Neural cell (in vitro differentiated cells): Measurements from ENCODE around the gene PPIE. TPM values are rescaled to one million over a fixed set of nuclear protein-coding genes. Genes with fewer than 3 reads are reported as not detected.

Experiments
- H2AFZ ChIP-seq: fragments of 200-600, 300-800 bp; sonication (generic), shearing (Covaris generic); 2 replicates; pipeline ENCODE4 v1.6.0; 2014; ENCODE audit warnings: low read depth, mild to moderate bottlenecking, antibody characterized with exemption, low read length, moderate library complexity
- H3F3A ChIP-seq: fragments of 200-600 bp; shearing (Covaris generic); 2 replicates; pipeline ENCODE4 v1.6.1; 2016; ENCODE audit warnings: mild to moderate bottlenecking, moderate library complexity, mixed read lengths, antibody characterized with exemption, low read length; ENCODE audit not compliant: insufficient read depth, poor library complexity, severe bottlenecking
- H3K27ac ChIP-seq: fragments of 200-600, 300-800 bp; sonication (generic), shearing (Covaris generic); 2 replicates; pipeline ENCODE4 v1.5.1; 2014; ENCODE audit warnings: mild to moderate bottlenecking, low read length, moderate library complexity
- H3K27me3 ChIP-seq: fragments of 300-800, 200-600 bp; sonication (generic), shearing (Covaris generic); 2 replicates; pipeline ENCODE4 v1.6.0; 2014; ENCODE audit warnings: mild to moderate bottlenecking, low read depth, low read length, moderate library complexity; ENCODE audit not compliant: insufficient read depth
- H3K36me3 ChIP-seq: fragments of 300-800, 200-600 bp; sonication (generic), shearing (Covaris generic); 2 replicates; pipeline ENCODE4 v1.5.1; 2014; ENCODE audit warnings: mild to moderate bottlenecking, antibody characterized with exemption, low read length, moderate library complexity; ENCODE audit not compliant: insufficient read depth
- H3K4me2 ChIP-seq: fragments of 300-800, 200-600 bp; sonication (generic), shearing (Covaris generic); 2 replicates; pipeline ENCODE4 v1.6.0; 2014; ENCODE audit warnings: mild to moderate bottlenecking, low read length
- H3K4me3 ChIP-seq: fragments of 300-800, 200-600 bp; sonication (generic), shearing (Covaris generic); 2 replicates; pipeline ENCODE4 v1.5.1; 2014; ENCODE audit warnings: mild to moderate bottlenecking, low read length, moderate library complexity
- H3K79me2 ChIP-seq: fragments of 200-600 bp; shearing (Covaris generic); replicated peaks from 2 replicates; pipeline ENCODE4 v1.6.0; 2014; ENCODE audit warnings: mild to moderate bottlenecking, low read length, moderate library complexity; ENCODE audit not compliant: insufficient read depth
- H3K9ac ChIP-seq: fragments of 300-800, 200-600 bp; sonication (generic), shearing (Covaris generic); 2 replicates; pipeline ENCODE4 v1.6.1; 2016; ENCODE audit warnings: mild to moderate bottlenecking, low read length, mixed read lengths
- H3K9me2 ChIP-seq: fragments of 200-600 bp; shearing (Covaris generic); 2 replicates; pipeline ENCODE4 v1.6.1; 2016; ENCODE audit warnings: mild to moderate bottlenecking, low read length, mixed read lengths; ENCODE audit not compliant: insufficient read depth
- H3K9me3 ChIP-seq: fragments of 200-600, 300-800 bp; sonication (generic), shearing (Covaris generic); 2 replicates; pipeline ENCODE4 v1.6.1; 2016; ENCODE audit warnings: mild to moderate bottlenecking, mixed run types, low read length, moderate library complexity, mixed read lengths
- H4K20me1 ChIP-seq: fragments of 200-600 bp; shearing (Covaris generic); 2 replicates; pipeline ENCODE4 v1.6.1; 2016; ENCODE audit warnings: mild to moderate bottlenecking, mixed run types; ENCODE audit not compliant: insufficient read depth
- EP300 ChIP-seq: fragments of 450-650 bp; conservative IDR thresholded peaks from 2 replicates; pipeline ENCODE4 v1.6.1; 2014; ENCODE audit warnings: antibody characterized with exemption, mild to moderate bottlenecking, moderate library complexity; ENCODE audit not compliant: poor library complexity, severe bottlenecking
- EZH2 ChIP-seq: fragments of 200-600, 300-800 bp; shearing (Covaris generic), sonication (generic); IDR thresholded peaks from 2 replicates; pipeline ENCODE4 v1.6.1; 2014; ENCODE audit warnings: antibody characterized with exemption, low read length, borderline replicate concordance, mild to moderate bottlenecking; ENCODE audit not compliant: insufficient read depth, poor library complexity, severe bottlenecking
- MXI1 ChIP-seq: fragments of 450-650 bp; conservative IDR thresholded peaks from 2 replicates; pipeline ENCODE4 v1.6.1; 2014; ENCODE audit warnings: antibody characterized with exemption, mild to moderate bottlenecking; ENCODE audit not compliant: poor library complexity, severe bottlenecking
- POLR2AphosphoS5 ChIP-seq: IDR thresholded peaks from 2 replicates; pipeline ENCODE4 v1.6.1; 2012
- RAD21 ChIP-seq: fragments of 450-650 bp; conservative IDR thresholded peaks from 2 replicates; pipeline ENCODE4 v1.6.1; 2014; ENCODE audit warnings: antibody characterized with exemption, mild to moderate bottlenecking, moderate library complexity
- REST ChIP-seq: IDR thresholded peaks from 2 replicates; pipeline ENCODE4 v1.6.1; 2012; ENCODE audit warnings: borderline replicate concordance
- SMC3 ChIP-seq: fragments of 450-650 bp; conservative IDR thresholded peaks from 2 replicates; pipeline ENCODE4 v1.6.1; 2014; ENCODE audit warnings: antibody characterized with exemption, mild to moderate bottlenecking, moderate library complexity; ENCODE audit not compliant: poor library complexity
- TAF1 ChIP-seq: IDR thresholded peaks from 2 replicates; pipeline ENCODE4 v1.6.1; 2012; ENCODE audit warnings: low read depth
- polyA plus RNA-seq: library from polyadenylated mRNA; depleted of rRNA; stranded (reverse); fragments of >200 nt; gene quantifications from 2 replicates; pipeline ENCODE4 v1.2.3, GENCODE V29; 2014
- TF ChIP-seq, protein P1 (sequence below): fragments of 450-650 bp; IDR thresholded peaks from 2 replicates; pipeline ENCODE4 v1.5.1; 2014; ENCODE audit warnings: antibody characterized with exemption, mild to moderate bottlenecking, moderate library complexity; ENCODE audit not compliant: poor library complexity, severe bottlenecking

The PPIE gene
- polyA plus RNA-seq, 1 donor from 2014 or later = 55.9 TPM

- Histone ChIP-seq H3F3A (no peaks in the 10 kb centered on the region), H4K20me1 (no peaks in the 10 kb centered on the region), H3K4me2 (peak overlapping the region; percentile 37), H3K4me3 (peak overlapping the region; percentile 33), H3K9me2 (no peaks in the 10 kb centered on the region), H3K27me3 (peaks cover 42% of the 10 kb centered on the region), H3K79me2 (no peaks in the 10 kb centered on the region), H3K36me3 (no peaks in the 10 kb centered on the region), H3K9ac (no peak overlapping the region), H3K27ac (no peak overlapping the region), H2AFZ (no peak overlapping the region), H3K9me3 (no peaks in the 10 kb centered on the region)
- TF ChIP-seq POLR2AphosphoS5 (peak; percentile 99), EP300 (peak; percentile 95), EZH2 (no peak), REST (no peak), MXI1 (peak; percentile 97), TAF1 (no peak), SMC3 (peak; percentile 92), RAD21 (peak; percentile 98)
- TF ChIP-seq, protein P1, sequence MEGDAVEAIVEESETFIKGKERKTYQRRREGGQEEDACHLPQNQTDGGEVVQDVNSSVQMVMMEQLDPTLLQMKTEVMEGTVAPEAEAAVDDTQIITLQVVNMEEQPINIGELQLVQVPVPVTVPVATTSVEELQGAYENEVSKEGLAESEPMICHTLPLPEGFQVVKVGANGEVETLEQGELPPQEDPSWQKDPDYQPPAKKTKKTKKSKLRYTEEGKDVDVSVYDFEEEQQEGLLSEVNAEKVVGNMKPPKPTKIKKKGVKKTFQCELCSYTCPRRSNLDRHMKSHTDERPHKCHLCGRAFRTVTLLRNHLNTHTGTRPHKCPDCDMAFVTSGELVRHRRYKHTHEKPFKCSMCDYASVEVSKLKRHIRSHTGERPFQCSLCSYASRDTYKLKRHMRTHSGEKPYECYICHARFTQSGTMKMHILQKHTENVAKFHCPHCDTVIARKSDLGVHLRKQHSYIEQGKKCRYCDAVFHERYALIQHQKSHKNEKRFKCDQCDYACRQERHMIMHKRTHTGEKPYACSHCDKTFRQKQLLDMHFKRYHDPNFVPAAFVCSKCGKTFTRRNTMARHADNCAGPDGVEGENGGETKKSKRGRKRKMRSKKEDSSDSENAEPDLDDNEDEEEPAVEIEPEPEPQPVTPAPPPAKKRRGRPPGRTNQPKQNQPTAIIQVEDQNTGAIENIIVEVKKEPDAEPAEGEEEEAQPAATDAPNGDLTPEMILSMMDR = peak; percentile 96
Measured at GRCh38 chr1:39720094-39720999, 18.3 kb upstream of the PPIE start.

DNA sequence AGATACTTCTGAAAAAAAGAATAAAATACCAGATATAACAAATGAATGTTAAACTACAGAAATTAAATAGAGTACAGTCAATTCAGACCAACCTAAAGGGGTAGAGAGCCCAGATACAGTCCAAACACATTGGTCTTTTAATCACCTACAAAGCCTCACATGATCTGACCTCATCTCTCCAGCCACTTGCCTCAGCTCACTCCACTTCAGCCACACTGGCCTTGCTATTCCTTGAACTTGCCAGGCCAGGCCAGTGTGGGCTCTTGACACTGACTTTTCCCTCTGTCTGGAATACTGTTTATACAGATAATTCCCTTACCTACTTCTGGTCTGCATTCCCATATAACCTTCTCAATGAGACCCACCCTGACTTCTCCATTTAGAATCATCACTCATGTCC, 17.0 kb upstream of the PPIE start:
- H3K9me2 ChIP-seq = no peaks in the 10 kb centered on the region
- H3F3A ChIP-seq = no peaks in the 10 kb centered on the region
- no peak overlapping the region for H2AFZ ChIP-seq
- H3K4me2 ChIP-seq = no peak overlapping the region
- TF ChIP-seq SMC3 = no peak
- H3K79me2 ChIP-seq = no peaks in the 10 kb centered on the region
- H3K36me3 ChIP-seq = no peaks in the 10 kb centered on the region
- no peak overlapping the region for H3K9ac ChIP-seq
- no peaks in the 10 kb centered on the region for H4K20me1 ChIP-seq
- H3K27ac ChIP-seq = no peak overlapping the region
- no peaks in the 10 kb centered on the region for H3K9me3 ChIP-seq
- no peak overlapping the region for H3K4me3 ChIP-seq
- peaks cover 46% of the 10 kb centered on the region for H3K27me3 ChIP-seq
